Panc1 (cell line): Measurements from ENCODE around the gene RBPJL. TPM values are rescaled to one million over a fixed set of nuclear protein-coding genes. Genes with fewer than 3 reads are reported as not detected.

Source experiments
- ATAC-seq: fragments of 200-7000 bp; cut with Tn5 transposase; 2 replicates; pipeline ENCODE4 v1.9.1; 2020; ENCODE audit warnings: mild to moderate bottlenecking, moderate library complexity
- BruUV-seq: library from RNA; stranded (reverse); fragments of 400-500 nt; replicated peaks from 2 replicates; lab custom pipeline; 2021; lab: Mats Ljungman, UMichigan
- CTCF ChIA-PET: fragments of 300-600 bp; sonication (Branson Sonifier 250); formaldehyde crosslinking; loops from one replicate; lab custom pipeline; 2022; ENCODE audit warnings: antibody characterized with exemption; lab: Charles Lee
- POLR2A ChIA-PET: fragments of 300-600 bp; sonication (Branson Sonifier 250); formaldehyde crosslinking; loops from one replicate; lab custom pipeline; 2022; ENCODE audit warnings: antibody characterized with exemption; lab: Charles Lee
- DNase-seq: peaks from one replicate; pipeline ENCODE4 v3.0.0-alpha.2; 2010; ENCODE audit warnings: low read depth, low spot score
- H3K27ac ChIP-seq: 2 replicates; pipeline ENCODE4 v1.5.1; 2011; ENCODE audit warnings: mild to moderate bottlenecking, low read length, inconsistent platforms
- H3K27me3 ChIP-seq: fragments of 200-500 bp; sonication (Bioruptor generic); 2 replicates; pipeline ENCODE4 v1.6.0; 2014; ENCODE audit warnings: low read length, inconsistent platforms; ENCODE audit not compliant: control insufficient read depth, insufficient read depth
- H3K36me3 ChIP-seq: fragments of 200-500 bp; sonication (Bioruptor generic); 2 replicates; pipeline ENCODE4 v1.5.1; 2014; ENCODE audit warnings: inconsistent platforms, mild to moderate bottlenecking, low read length, moderate library complexity; ENCODE audit not compliant: control insufficient read depth, insufficient read depth
- H3K4me1 ChIP-seq: 2 replicates; pipeline ENCODE4 v1.5.1; 2011; ENCODE audit warnings: inconsistent platforms, mild to moderate bottlenecking, low read length, moderate library complexity; ENCODE audit not compliant: control insufficient read depth, insufficient read depth
- H3K4me3 ChIP-seq, 2 experiments: 2 replicates each; pipeline ENCODE4 v1.5.1; 2011 to 2012; ENCODE audit warnings: low read depth in 2 of 2, low read length in 2 of 2, mild to moderate bottlenecking in 2 of 2, inconsistent platforms in 1 of 2, moderate library complexity in 1 of 2
- H3K9me3 ChIP-seq: fragments of 200-500 bp; sonication (Bioruptor generic); 2 replicates; pipeline ENCODE4 v1.5.1; 2014; ENCODE audit warnings: low read depth, mild to moderate bottlenecking, inconsistent platforms, low read length, moderate library complexity; ENCODE audit not compliant: control insufficient read depth, insufficient read depth
- POLR2AphosphoS5 ChIP-seq: IDR thresholded peaks from 2 replicates; pipeline ENCODE4 v1.6.1; 2012; ENCODE audit warnings: mild to moderate bottlenecking, low read depth, low read length, moderate library complexity
- REST ChIP-seq, 2 experiments: IDR thresholded peaks; 2 replicates each; pipeline ENCODE4 v1.6.1; 2011 to 2012; ENCODE audit warnings: low read depth in 2 of 2, control low read depth in 1 of 2, low read length in 1 of 2, mild to moderate bottlenecking in 1 of 2, moderate library complexity in 1 of 2; ENCODE audit not compliant: insufficient read depth in 1 of 2
- SIN3A ChIP-seq: IDR thresholded peaks from 2 replicates; pipeline ENCODE4 v1.6.1; 2012; ENCODE audit warnings: low read depth, mild to moderate bottlenecking, low read length, moderate library complexity, borderline replicate concordance; ENCODE audit not compliant: insufficient read depth
- TCF7L2 ChIP-seq: IDR thresholded peaks from 2 replicates; pipeline ENCODE4 v1.6.1; 2011; ENCODE audit warnings: mild to moderate bottlenecking, low read depth, low read length, inconsistent platforms
- in situ Hi-C: cut with HindIII; loops from 2 replicates; pipeline ENCODE4 v1.10.0; 2016; ENCODE audit warnings: low sequenced_read_pairs, low pct_unique_long_range_greater_than_20kb
- intact Hi-C: fragments of 100-400 bp; cut with micrococcal nuclease; formaldehyde crosslinking; loops from one replicate; pipeline ENCODE4 v1.10.0; 2022; ENCODE audit not compliant: unreplicated experiment
- total RNA-seq: library from RNA; stranded (reverse); gene quantifications from one replicate; pipeline ENCODE4 v1.2.1, GENCODE V29; 2021; ENCODE audit not compliant: unreplicated experiment
- TF ChIP-seq, protein P1 (sequence below): fragments of 450-650 bp; IDR thresholded peaks from 2 replicates; pipeline ENCODE4 v1.5.1; 2017; ENCODE audit warnings: mild to moderate bottlenecking

The RBPJL gene
- total RNA-seq, 1 experiment from 2014 or later, result 0.18 TPM

GRCh38 chr20:45367126-45367525 lies 60.5 kb downstream of the RBPJL start:
- Histone ChIP-seq H3K36me3 (no peaks in the 10 kb centered on the region; the same call in 1 of the 2 replicates), H3K4me1 (0 out of 2 replicates have a peak, but pooled peaks cover under 1% of the 10 kb centered on the region), H3K27ac (no peak overlapping the region), H3K9me3 (no peaks in the 10 kb centered on the region), H3K4me3 (no peak overlapping the region), H3K27me3 (no peaks in the 10 kb centered on the region)
- DNase-seq (no peak), ATAC-seq (no peak)
- TF ChIP-seq REST (IDR thresholded peaks at IDR 0.05; ENCODE audit: insufficient read depth in 1 of 2, low read depth in 2 of 2, low read length in 1 of 2) (no peak), SIN3A (no peak), TCF7L2 (no peak), POLR2AphosphoS5 (no peak)
- TF ChIP-seq, protein P1, sequence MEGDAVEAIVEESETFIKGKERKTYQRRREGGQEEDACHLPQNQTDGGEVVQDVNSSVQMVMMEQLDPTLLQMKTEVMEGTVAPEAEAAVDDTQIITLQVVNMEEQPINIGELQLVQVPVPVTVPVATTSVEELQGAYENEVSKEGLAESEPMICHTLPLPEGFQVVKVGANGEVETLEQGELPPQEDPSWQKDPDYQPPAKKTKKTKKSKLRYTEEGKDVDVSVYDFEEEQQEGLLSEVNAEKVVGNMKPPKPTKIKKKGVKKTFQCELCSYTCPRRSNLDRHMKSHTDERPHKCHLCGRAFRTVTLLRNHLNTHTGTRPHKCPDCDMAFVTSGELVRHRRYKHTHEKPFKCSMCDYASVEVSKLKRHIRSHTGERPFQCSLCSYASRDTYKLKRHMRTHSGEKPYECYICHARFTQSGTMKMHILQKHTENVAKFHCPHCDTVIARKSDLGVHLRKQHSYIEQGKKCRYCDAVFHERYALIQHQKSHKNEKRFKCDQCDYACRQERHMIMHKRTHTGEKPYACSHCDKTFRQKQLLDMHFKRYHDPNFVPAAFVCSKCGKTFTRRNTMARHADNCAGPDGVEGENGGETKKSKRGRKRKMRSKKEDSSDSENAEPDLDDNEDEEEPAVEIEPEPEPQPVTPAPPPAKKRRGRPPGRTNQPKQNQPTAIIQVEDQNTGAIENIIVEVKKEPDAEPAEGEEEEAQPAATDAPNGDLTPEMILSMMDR, result no peak
- in situ Hi-C loops (no loop called here), intact Hi-C loops (no loop called here)
- BruUV-seq, result no TSS peak
- ChIA-PET POLR2A (no interaction called here), CTCF (interaction anchor here (0.7 kb wide), 1 partner anchor 69 kb away, joined by 3 read pairs; no protein-coding TSS in a partner anchor)

Other genes with a start within 250 kb of the RBPJL start
- gene KCNS1, start 205.7 kb upstream of the RBPJL start, total RNA-seq, result not detected
- gene WFDC5, start 191.7 kb upstream of the RBPJL start, total RNA-seq, result not detected
- not detected for gene WFDC12, start 182.4 kb upstream of the RBPJL start, total RNA-seq
- gene PI3, start 131.9 kb upstream of the RBPJL start, total RNA-seq, result not detected
- gene SEMG1, start 99.8 kb upstream of the RBPJL start, total RNA-seq, result not detected
- gene SEMG2, start 85.5 kb upstream of the RBPJL start, total RNA-seq, result not detected
- 0.74 TPM for gene SLPI, start 52.3 kb upstream of the RBPJL start, total RNA-seq
- gene MATN4, start 1.5 kb downstream of the RBPJL start, total RNA-seq, result 0.15 TPM
- 93.3 TPM for gene SDC4, start 41.6 kb downstream of the RBPJL start, total RNA-seq
- gene SYS1, start 56.3 kb downstream of the RBPJL start, total RNA-seq, result 29.1 TPM
- gene TP53TG5, start 71.5 kb downstream of the RBPJL start, total RNA-seq, result not detected
- 55.4 TPM for gene DBNDD2, start 101.4 kb downstream of the RBPJL start, total RNA-seq
- 108 TPM for gene PIGT, start 109.3 kb downstream of the RBPJL start, total RNA-seq
- 1.6 TPM for gene WFDC2, start 162.9 kb downstream of the RBPJL start, total RNA-seq
- gene SPINT3, start 208.8 kb downstream of the RBPJL start, total RNA-seq, result not detected
- not detected for gene WFDC6, start 232.6 kb downstream of the RBPJL start, total RNA-seq
- not detected for gene EPPIN, start 240.6 kb downstream of the RBPJL start, total RNA-seq